Smooth muscle cell (in vitro differentiated cells): ENCODE results near the gene TIMM44. TPM values are rescaled to one million over a fixed set of nuclear protein-coding genes. Genes with fewer than 3 reads are reported as not detected.

ENCODE experiments used
- DNase-seq: peaks from one replicate; lab custom pipeline; 2025; ENCODE audit not compliant: unreplicated experiment; lab: John Stamatoyannopoulos, UW
- H2AFZ ChIP-seq: fragments of 200-600 bp; sonication (generic); 2 replicates; pipeline ENCODE4 v1.6.0; 2016; ENCODE audit warnings: antibody characterized with exemption, low read depth, mild to moderate bottlenecking
- H3F3A ChIP-seq: fragments of 200-600 bp; sonication (generic); 2 replicates; pipeline ENCODE4 v1.6.0; 2017; ENCODE audit warnings: antibody characterized with exemption, low read depth
- H3K27ac ChIP-seq: fragments of 200-600 bp; sonication (generic); 2 replicates; pipeline ENCODE4 v1.5.1; 2016; ENCODE audit warnings: low read depth, mild to moderate bottlenecking
- H3K27me3 ChIP-seq: fragments of 200-600 bp; sonication (generic); 2 replicates; pipeline ENCODE4 v1.6.1; 2016; ENCODE audit warnings: low read depth, mild to moderate bottlenecking
- H3K36me3 ChIP-seq: fragments of 200-600 bp; sonication (generic); 2 replicates; pipeline ENCODE4 v1.5.1; 2016; ENCODE audit warnings: low read depth
- H3K4me1 ChIP-seq: fragments of 200-600 bp; sonication (generic); 2 replicates; pipeline ENCODE4 v1.5.1; 2016; ENCODE audit warnings: low read depth
- H3K4me2 ChIP-seq: fragments of 200-600 bp; sonication (generic); 2 replicates; pipeline ENCODE4 v1.6.0; 2016; ENCODE audit warnings: mild to moderate bottlenecking
- H3K4me3 ChIP-seq: fragments of 200-600 bp; sonication (generic); 2 replicates; pipeline ENCODE4 v1.5.1; 2016; ENCODE audit warnings: mild to moderate bottlenecking
- H3K79me2 ChIP-seq: fragments of 200-600 bp; sonication (generic); 2 replicates; pipeline ENCODE4 v1.6.0; 2016; ENCODE audit warnings: low read depth, mild to moderate bottlenecking
- H3K9ac ChIP-seq: fragments of 200-600 bp; sonication (generic); 2 replicates; pipeline ENCODE4 v1.6.0; 2016; ENCODE audit warnings: low read depth
- H3K9me3 ChIP-seq: fragments of 200-600 bp; sonication (generic); replicated peaks from 2 replicates; pipeline ENCODE4 v1.5.1; 2016; ENCODE audit warnings: low read depth
- H4K20me1 ChIP-seq: fragments of 200-600 bp; sonication (generic); 2 replicates; pipeline ENCODE4 v1.6.0; 2016; ENCODE audit warnings: low read depth
- WGBS: methylation state at CpG from one replicate; pipeline ENCODE4 v1.1.7; 2016; ENCODE audit warnings: low lambda C conversion rate; 5-methylcytosine and 5-hydroxymethylcytosine counted together
- polyA plus RNA-seq: library from polyadenylated mRNA; unstranded; fragments of >200 nt; fragmentation: Nextera tagmentation; extraction: Ambion mirVana; gene quantifications from 2 replicates; pipeline ENCODE4 v1.2.1, GENCODE V29; 2016
- total RNA-seq: library from RNA; depleted of rRNA; stranded (reverse); fragments of >200 nt; gene quantifications from 2 replicates; pipeline ENCODE4 v1.2.3, GENCODE V29; 2014
- TF ChIP-seq, protein P1 (sequence below): fragments of 200-600 bp; sonication (generic); IDR thresholded peaks from 2 replicates; pipeline ENCODE4 v1.5.1; 2017; ENCODE audit warnings: borderline replicate concordance, mild to moderate bottlenecking, antibody characterized with exemption; ENCODE audit not compliant: insufficient read depth, poor library complexity, severe bottlenecking

TIMM44 gene
- total and polyA plus RNA-seq, 2 experiments from 2014 or later, result 21.8 to 25.1 TPM

DNA sequence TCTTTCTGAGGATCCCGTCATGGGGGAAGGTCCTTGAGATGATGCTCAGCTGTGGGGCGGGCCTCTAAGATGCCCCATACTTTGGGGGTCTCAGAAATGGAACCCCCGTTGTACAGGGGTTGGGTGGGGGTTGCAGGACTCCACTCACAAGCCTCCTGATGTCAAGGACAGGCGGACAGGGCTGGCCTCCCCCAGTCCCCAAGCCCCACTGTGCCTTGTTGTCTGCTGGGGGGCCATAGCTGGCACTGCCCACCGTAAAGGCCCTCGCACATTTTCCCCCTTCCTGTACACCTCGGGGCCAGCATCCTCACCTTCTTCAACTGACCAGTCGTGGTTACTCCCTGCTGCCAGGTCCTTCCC, 20.6 kb downstream of the TIMM44 start:
- no peaks in the 10 kb centered on the region for H3K9me3 ChIP-seq
- no peaks in the 10 kb centered on the region for H3K79me2 ChIP-seq
- no peak overlapping the region for H2AFZ ChIP-seq
- no peaks in the 10 kb centered on the region for H3K27me3 ChIP-seq
- no peak overlapping the region for H3K9ac ChIP-seq
- no peak overlapping the region for H3K4me2 ChIP-seq
- no peak for DNase-seq
- H3F3A ChIP-seq, result peaks cover 7% of the 10 kb centered on the region
- peaks cover 10% of the 10 kb centered on the region for H4K20me1 ChIP-seq
- TF ChIP-seq, protein P1, sequence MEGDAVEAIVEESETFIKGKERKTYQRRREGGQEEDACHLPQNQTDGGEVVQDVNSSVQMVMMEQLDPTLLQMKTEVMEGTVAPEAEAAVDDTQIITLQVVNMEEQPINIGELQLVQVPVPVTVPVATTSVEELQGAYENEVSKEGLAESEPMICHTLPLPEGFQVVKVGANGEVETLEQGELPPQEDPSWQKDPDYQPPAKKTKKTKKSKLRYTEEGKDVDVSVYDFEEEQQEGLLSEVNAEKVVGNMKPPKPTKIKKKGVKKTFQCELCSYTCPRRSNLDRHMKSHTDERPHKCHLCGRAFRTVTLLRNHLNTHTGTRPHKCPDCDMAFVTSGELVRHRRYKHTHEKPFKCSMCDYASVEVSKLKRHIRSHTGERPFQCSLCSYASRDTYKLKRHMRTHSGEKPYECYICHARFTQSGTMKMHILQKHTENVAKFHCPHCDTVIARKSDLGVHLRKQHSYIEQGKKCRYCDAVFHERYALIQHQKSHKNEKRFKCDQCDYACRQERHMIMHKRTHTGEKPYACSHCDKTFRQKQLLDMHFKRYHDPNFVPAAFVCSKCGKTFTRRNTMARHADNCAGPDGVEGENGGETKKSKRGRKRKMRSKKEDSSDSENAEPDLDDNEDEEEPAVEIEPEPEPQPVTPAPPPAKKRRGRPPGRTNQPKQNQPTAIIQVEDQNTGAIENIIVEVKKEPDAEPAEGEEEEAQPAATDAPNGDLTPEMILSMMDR, result no peak
- no peak overlapping the region for H3K27ac ChIP-seq
- no peak overlapping the region for H3K4me3 ChIP-seq
- WGBS, result 92% methylated on average over 8 of the region's 8 CpGs
- no peaks in the 10 kb centered on the region for H3K36me3 ChIP-seq
- H3K4me1 ChIP-seq, result no peaks in the 10 kb centered on the region

DNA sequence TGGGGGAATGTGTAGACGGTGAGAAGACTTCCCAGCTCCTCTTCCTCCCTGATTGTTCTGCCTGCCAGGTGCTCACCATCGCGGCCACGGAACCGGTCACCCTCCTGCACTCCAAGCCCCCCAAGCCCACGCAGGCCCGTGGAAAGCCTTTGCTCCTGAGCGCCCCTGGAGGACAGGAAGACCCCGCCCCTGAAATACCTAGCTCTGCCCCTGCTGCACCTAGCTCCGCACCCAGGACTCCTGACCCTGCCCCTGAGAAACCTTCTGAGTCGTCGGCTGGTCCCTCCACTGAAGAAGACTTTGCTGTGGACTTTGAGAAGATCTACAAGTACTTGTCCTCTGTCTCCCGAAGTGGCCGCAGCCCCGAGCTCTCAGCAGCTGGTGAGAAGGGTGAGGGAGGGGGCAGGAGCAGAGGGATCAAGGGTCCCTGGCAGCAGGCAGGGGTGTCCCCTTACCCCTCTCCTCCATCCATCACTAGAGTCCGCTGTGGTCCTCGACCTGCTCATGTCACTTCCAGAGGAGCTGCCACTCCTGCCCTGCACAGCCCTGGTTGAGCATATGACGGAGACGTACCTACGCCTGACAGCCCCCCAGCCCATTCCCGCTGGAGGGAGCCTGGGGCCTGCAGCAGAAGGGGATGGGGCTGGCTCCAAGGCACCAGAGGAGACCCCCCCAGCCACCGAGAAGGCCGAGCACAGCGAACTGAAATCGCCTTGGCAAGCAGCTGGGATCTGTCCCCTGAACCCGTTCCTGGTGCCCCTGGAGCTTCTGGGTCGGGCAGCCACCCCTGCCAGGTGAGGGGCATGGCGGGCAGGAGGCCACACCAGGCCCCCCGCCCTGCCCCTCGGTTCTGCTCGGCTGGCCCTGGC, 21.3 kb downstream of the TIMM44 start:
- H3K36me3 ChIP-seq, result no peaks in the 10 kb centered on the region
- no peak overlapping the region for H3K27ac ChIP-seq
- no peak overlapping the region for H3K4me3 ChIP-seq
- H2AFZ ChIP-seq, result no peak overlapping the region
- peaks cover 7% of the 10 kb centered on the region for H3F3A ChIP-seq
- H3K9me3 ChIP-seq, result no peaks in the 10 kb centered on the region
- WGBS, result 95% methylated on average over 31 of the region's 31 CpGs
- no peaks in the 10 kb centered on the region for H3K27me3 ChIP-seq
- H3K9ac ChIP-seq, result no peak overlapping the region
- H3K4me1 ChIP-seq, result peaks cover 5% of the 10 kb centered on the region
- DNase-seq, result no peak
- TF ChIP-seq, protein P1, result no peak
- no peak overlapping the region for H3K4me2 ChIP-seq
- H4K20me1 ChIP-seq, result peaks cover 10% of the 10 kb centered on the region
- H3K79me2 ChIP-seq, result no peaks in the 10 kb centered on the region

DNA sequence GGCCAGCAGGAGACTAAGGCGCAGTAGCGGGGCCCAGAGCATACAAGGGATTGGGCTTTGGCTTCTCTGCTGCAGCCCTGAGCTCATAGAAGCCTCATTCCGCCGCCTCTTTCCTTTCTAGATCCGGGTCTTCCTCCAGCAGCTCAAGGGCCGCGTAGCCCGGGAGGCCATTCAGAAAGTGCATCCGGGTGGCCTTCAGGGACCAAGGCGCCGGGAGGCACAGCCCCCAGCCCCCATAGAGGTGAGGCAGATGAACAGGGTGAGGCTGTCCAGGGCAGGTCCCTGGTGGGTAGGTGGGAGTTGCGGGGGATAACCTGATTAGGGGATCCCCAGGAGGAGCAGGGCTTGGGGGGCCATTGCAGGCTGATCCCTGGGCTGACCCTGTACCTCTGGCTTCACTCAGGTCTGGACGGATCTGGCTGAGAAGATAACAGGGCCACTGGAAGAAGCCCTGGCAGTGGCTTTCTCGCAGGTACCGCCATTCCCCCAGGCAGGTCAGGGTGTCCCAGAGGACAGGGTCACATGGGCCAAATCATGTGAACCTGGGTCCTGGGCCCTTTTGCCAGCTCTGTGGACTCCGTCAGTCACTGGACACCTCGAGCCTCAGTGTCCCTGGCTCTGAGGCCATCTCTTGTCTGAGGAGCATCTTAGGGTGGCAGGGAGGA, 22.0 kb downstream of the TIMM44 start:
- Histone ChIP-seq H3K27me3 (no peaks in the 10 kb centered on the region), H3K4me3 (peak overlapping the region; percentile 45), H3K9ac (no peak overlapping the region), H4K20me1 (peaks cover 10% of the 10 kb centered on the region), H3K79me2 (no peaks in the 10 kb centered on the region), H3K9me3 (no peaks in the 10 kb centered on the region), H3K36me3 (no peaks in the 10 kb centered on the region), H2AFZ (no peak overlapping the region), H3K4me1 (peaks cover 6% of the 10 kb centered on the region), H3K4me2 (peak overlapping the region; percentile 83), H3K27ac (peak overlapping the region; percentile 46), H3F3A (peaks cover 7% of the 10 kb centered on the region)
- 84% methylated on average over 17 of the region's 17 CpGs for WGBS
- TF ChIP-seq, protein P1, result no peak
- no peak for DNase-seq
